Body of pancreas (tissue), 4 donors: Measurements from ENCODE around the gene PTTG1. TPM values are rescaled to one million over a fixed set of nuclear protein-coding genes. Genes with fewer than 3 reads are reported as not detected.

Experiments
- ATAC-seq: fragments of 150-250 bp; one replicate; pipeline ENCODE4 v1.9.1; 2016
- DNase-seq, 4 donors: peaks; one replicate each; pipeline ENCODE4 v3.0.0-alpha.2; 2019
- H3K27ac ChIP-seq, 4 donors: fragments of 200-600 bp; sonication (generic); 1 replicate in 3 of 4; 2 replicates in 1 of 4; pipeline versions ENCODE4 v1.5.1 to v1.6.1; 2016 to 2019; ENCODE audit warnings: mild to moderate bottlenecking in 1 of 4, mixed read lengths in 1 of 4, moderate library complexity in 1 of 4
- H3K27me3 ChIP-seq, 2 donors: fragments of 200-600 bp; sonication (generic); one replicate each; pipeline ENCODE4 v1.6.0; 2016; ENCODE audit warnings: mild to moderate bottlenecking in 1 of 2
- H3K36me3 ChIP-seq, 2 donors: fragments of 200-600 bp; sonication (generic); replicated peaks in 1 of 2; 2 replicates each; pipeline ENCODE4 v1.5.1; 2016; ENCODE audit warnings: low read depth in 2 of 2; ENCODE audit not compliant: insufficient read depth in 1 of 2
- H3K4me1 ChIP-seq: fragments of 200-600 bp; sonication (generic); one replicate; pipeline ENCODE4 v1.6.0; 2016
- H3K4me3 ChIP-seq, 2 donors: fragments of 200-600 bp; sonication (generic); 1 replicate in 1 of 2; 2 replicates in 1 of 2; pipeline ENCODE4 v1.5.1; 2016 to 2019
- H3K9me3 ChIP-seq, 3 donors: fragments of 200-600 bp; sonication (generic); 1 replicate in 2 of 3; 2 replicates in 1 of 3; pipeline ENCODE4 v1.5.1; 2016
- POLR2A ChIP-seq, 3 donors: fragments of 450-650 bp; IDR thresholded peaks; one replicate each; pipeline ENCODE4 v1.6.1; 2016; ENCODE audit warnings: antibody characterized with exemption in 3 of 3, mild to moderate bottlenecking in 2 of 3
- WGBS, 2 donors: methylation state at CpG; one replicate each; pipeline ENCODE4 v1.1.5; 2017; 5-methylcytosine and 5-hydroxymethylcytosine counted together
- intact Hi-C: fragments of 100-400 bp; cut with DNase I; formaldehyde crosslinking; loops from one replicate; pipeline ENCODE4 v1.15.1; 2023
- total RNA-seq, 2 donors: library from RNA; depleted of rRNA; stranded (reverse); fragments of >200 nt; gene quantifications; one replicate each; pipeline ENCODE4 v1.1.0, GENCODE V29; 2016
- TF ChIP-seq, protein P1 (sequence below), 7 experiments: fragments of 450-650 bp in 4 of 7; fragments of 200-600 bp in 3 of 7; sonication (generic) in 3 of 7; IDR thresholded peaks; one replicate each; pipeline ENCODE4 v1.5.1; 2016 to 2019; ENCODE audit warnings: antibody characterized with exemption in 7 of 7

Gene PTTG1
- total RNA-seq, 2 donors from 2014 or later: 5.7 to 6.6 TPM

DNA sequence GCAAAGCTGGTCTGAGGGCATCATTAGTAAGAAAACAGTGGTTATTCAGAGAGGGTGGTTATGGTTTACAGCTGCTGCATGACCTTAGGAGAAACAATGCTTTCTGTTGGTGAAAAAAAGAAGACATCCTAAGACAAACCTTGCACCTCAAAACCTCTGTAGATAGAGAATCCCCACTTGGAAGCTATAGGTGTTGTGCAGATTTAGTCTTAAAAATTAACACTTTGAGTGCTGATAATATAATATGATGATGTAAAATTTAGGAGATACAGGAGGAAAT lies 1.4 kb upstream of the PTTG1 start:
- intact Hi-C loops: no loop called here

DNA sequence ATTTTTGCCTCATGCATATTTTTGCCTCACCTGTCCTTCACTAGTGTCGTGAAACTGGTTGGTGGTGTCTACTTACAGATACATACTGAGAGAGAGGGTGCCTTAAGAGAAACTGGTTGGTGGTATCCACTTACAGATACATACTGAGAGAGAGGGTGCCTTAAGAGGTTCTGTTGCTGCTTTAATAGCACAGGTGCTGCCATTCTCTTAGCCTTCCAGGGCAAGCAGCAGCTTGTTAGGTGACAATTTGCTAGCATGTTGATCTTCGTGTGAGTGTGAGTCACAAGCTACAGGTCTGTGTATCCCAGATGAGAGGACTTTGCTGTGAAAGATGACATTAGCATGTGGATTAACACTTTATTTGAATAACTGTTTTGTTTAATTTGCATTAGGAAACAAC lies 1.4 kb downstream of the PTTG1 start:
- H3K4me3 ChIP-seq: no peak overlapping the region
- WGBS, 2 donors: 21 to 47% methylated on average over 2 of the region's 2 CpGs
- intact Hi-C loops: no loop called here

More for the DNA sequence above, 1.4 kb upstream of the PTTG1 start:
- no peaks in the 10 kb centered on the region for H3K27me3 ChIP-seq
- no peak overlapping the region for H3K27ac ChIP-seq
- TF ChIP-seq, protein P1, sequence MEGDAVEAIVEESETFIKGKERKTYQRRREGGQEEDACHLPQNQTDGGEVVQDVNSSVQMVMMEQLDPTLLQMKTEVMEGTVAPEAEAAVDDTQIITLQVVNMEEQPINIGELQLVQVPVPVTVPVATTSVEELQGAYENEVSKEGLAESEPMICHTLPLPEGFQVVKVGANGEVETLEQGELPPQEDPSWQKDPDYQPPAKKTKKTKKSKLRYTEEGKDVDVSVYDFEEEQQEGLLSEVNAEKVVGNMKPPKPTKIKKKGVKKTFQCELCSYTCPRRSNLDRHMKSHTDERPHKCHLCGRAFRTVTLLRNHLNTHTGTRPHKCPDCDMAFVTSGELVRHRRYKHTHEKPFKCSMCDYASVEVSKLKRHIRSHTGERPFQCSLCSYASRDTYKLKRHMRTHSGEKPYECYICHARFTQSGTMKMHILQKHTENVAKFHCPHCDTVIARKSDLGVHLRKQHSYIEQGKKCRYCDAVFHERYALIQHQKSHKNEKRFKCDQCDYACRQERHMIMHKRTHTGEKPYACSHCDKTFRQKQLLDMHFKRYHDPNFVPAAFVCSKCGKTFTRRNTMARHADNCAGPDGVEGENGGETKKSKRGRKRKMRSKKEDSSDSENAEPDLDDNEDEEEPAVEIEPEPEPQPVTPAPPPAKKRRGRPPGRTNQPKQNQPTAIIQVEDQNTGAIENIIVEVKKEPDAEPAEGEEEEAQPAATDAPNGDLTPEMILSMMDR (IDR thresholded peaks at IDR 0.05): no peak
- no peak for TF ChIP-seq POLR2A (IDR thresholded peaks at IDR 0.05)
- ATAC-seq (no peak), DNase-seq (no peak)
- H3K4me3 ChIP-seq: no peak overlapping the region
- no peaks in the 10 kb centered on the region for H3K9me3 ChIP-seq
- H3K36me3 ChIP-seq: no peaks in the 10 kb centered on the region
- peaks cover 34% of the 10 kb centered on the region for H3K4me1 ChIP-seq

DNA sequence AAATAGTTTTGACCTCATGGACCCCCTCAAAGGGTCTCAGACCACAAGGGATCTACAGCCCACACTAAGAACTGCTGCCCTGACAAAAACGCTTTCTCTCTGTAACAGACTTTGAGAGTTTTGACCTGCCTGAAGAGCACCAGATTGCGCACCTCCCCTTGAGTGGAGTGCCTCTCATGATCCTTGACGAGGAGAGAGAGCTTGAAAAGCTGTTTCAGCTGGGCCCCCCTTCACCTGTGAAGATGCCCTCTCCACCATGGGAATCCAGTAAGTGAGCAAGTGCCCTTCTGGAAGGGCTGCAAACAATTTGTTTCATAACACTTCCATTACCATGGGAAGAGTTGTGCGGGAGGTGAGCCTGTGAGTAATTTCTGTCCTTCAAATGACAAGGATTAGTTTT lies 6.0 kb downstream of the PTTG1 start:
- H3K27ac ChIP-seq: no peak overlapping the region
- 92 to 98% methylated on average over 2 to 4 of the region's 4 CpGs for WGBS, 2 donors
- H3K36me3 ChIP-seq: no peaks in the 10 kb centered on the region
- H3K9me3 ChIP-seq: no peaks in the 10 kb centered on the region
- TF ChIP-seq, protein P1 (IDR thresholded peaks at IDR 0.05): no peak
- TF ChIP-seq POLR2A (IDR thresholded peaks at IDR 0.05): no peak
- no peak overlapping the region for H3K4me3 ChIP-seq
- intact Hi-C loops: no loop called here
- no peaks in the 10 kb centered on the region for H3K27me3 ChIP-seq
- DNase-seq (no peak), ATAC-seq (no peak)
- H3K4me1 ChIP-seq: no peaks in the 10 kb centered on the region

More for the DNA sequence above, 1.4 kb downstream of the PTTG1 start:
- Histone ChIP-seq H3K27ac (no peak overlapping the region), H3K4me1 (peaks cover 19% of the 10 kb centered on the region), H3K27me3 (no peaks in the 10 kb centered on the region), H3K9me3 (no peaks in the 10 kb centered on the region), H3K36me3 (no peaks in the 10 kb centered on the region)
- no peak for TF ChIP-seq POLR2A (IDR thresholded peaks at IDR 0.05)
- TF ChIP-seq, protein P1 (IDR thresholded peaks at IDR 0.05): no peak
- no peak for DNase-seq
- no peak for ATAC-seq

DNA sequence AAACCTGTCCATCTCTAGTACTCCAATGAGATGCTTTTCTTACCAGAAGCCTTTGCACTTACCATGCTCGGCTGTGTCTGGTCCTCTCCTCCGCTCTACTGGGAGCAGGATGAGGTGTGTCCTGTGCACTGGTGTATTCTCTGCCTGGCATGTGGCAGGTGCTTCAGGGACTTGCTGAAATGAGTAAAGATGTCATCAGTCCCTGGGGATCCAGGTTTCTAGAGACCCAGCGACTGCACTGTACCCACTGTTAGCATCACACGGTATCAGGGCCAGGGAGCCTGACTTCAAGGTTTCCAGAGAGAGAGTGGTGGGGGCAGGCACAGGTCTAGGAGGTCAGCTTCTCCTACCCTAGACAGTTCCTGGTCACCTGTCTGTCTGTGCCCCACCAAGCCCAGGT lies 10.5 kb downstream of the PTTG1 start:
- intact Hi-C loops: no loop called here
- TF ChIP-seq, protein P1 (IDR thresholded peaks at IDR 0.05): no peak
- TF ChIP-seq POLR2A (IDR thresholded peaks at IDR 0.05): no peak
- no peaks in the 10 kb centered on the region for H3K27me3 ChIP-seq
- WGBS, 2 donors: 89 to 100% methylated on average over 3 to 4 of the region's 4 CpGs
- H3K9me3 ChIP-seq: no peaks in the 10 kb centered on the region
- no peaks in the 10 kb centered on the region for H3K36me3 ChIP-seq
- ATAC-seq: no peak
- H3K4me3 ChIP-seq: no peak overlapping the region
- DNase-seq: no peak
- H3K4me1 ChIP-seq: no peaks in the 10 kb centered on the region
- H3K27ac ChIP-seq: no peak overlapping the region

DNA sequence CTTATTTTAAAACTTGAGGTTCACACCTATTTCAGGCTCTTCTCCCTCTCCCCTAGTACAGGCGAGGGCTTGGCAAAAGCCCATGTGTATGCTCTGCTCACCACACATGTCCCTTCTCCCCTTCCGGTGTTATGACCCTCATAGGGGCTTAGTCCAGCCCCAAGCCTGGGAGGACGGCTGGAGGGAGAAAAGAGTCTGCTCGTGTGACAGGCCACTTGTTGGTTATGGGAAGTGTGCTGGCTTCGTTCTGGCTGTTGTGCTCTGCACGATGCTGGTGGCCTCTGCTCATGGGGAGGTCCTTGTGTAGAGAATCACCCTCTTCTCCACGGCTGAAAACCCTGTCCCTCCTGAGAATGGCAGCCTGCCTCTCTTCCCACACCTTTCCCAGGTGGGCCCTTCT lies 11.1 kb downstream of the PTTG1 start:
- DNase-seq (no peak), ATAC-seq (no peak)
- intact Hi-C loops: no loop called here
- Histone ChIP-seq H3K9me3 (no peaks in the 10 kb centered on the region), H3K27ac (no peak overlapping the region), H3K4me3 (no peak overlapping the region), H3K36me3 (no peaks in the 10 kb centered on the region), H3K27me3 (no peaks in the 10 kb centered on the region), H3K4me1 (no peaks in the 10 kb centered on the region)
- WGBS, 2 donors: 80 to 93% methylated on average over 7 of the region's 7 CpGs
- TF ChIP-seq, protein P1 (IDR thresholded peaks at IDR 0.05): no peak
- TF ChIP-seq POLR2A (IDR thresholded peaks at IDR 0.05): no peak
